GM19328 (cell line): ENCODE results near the gene BMF.
A peak's percentile ranks its signal among the peaks of the same experiment; 100 is the strongest.

Experiments
- ATAC-seq: cut with Tn5 transposase; IDR thresholded peaks from one replicate; pipeline ENCODE4 v1.9.1; 2021; ENCODE audit warnings: mild to moderate bottlenecking, moderate library complexity; ENCODE audit not compliant: unreplicated experiment

The BMF gene

DNA sequence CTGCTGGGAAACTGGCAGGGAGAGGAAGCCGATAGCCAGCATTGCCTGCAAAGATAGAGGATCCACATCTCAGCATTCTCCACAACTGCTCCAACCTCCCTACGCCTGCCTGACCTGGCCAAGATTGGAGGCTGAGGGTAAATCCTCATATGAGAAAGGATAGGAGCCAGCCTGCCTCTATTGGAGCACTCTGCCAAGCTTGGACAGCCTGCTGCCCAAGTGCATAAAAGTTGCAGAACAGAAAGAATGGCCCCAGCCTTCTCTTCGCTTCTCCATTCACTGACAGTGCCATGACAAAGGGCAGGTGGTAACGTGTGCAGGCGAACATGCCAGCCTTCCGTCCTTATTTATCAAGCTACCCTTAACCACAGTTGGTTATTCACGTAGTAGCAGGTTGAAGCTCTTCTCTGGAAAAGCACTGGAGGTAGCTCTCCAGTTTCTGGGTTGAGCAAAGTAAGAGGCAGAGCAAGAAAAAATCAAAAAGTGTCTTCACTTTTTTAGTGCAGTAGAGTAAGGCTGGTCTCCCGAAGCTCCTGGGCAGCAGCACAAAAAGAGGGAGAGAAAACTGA, 4.3 kb downstream of the BMF start:
- ATAC-seq = no peak

DNA sequence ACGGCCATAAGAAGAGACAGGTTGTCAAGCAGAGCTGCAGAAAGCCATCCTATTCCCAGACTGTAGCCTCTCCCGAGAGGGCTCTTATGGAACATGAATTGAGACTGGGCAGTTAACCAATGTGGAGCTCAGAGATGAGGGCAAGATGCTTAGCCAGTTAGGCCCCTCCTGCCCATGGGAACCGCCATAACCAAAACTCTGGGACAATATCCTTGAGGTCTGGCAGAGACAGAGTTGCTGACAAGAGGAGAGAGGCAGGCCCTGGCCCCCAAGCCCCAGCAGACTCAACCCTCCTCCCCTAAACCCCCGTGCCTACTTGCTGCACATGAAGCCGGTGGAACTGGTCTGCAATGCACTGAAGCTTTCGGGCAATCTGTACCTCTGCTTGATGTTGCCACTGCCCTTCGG, 4.8 kb downstream of the BMF start:
- ATAC-seq = no peak

DNA sequence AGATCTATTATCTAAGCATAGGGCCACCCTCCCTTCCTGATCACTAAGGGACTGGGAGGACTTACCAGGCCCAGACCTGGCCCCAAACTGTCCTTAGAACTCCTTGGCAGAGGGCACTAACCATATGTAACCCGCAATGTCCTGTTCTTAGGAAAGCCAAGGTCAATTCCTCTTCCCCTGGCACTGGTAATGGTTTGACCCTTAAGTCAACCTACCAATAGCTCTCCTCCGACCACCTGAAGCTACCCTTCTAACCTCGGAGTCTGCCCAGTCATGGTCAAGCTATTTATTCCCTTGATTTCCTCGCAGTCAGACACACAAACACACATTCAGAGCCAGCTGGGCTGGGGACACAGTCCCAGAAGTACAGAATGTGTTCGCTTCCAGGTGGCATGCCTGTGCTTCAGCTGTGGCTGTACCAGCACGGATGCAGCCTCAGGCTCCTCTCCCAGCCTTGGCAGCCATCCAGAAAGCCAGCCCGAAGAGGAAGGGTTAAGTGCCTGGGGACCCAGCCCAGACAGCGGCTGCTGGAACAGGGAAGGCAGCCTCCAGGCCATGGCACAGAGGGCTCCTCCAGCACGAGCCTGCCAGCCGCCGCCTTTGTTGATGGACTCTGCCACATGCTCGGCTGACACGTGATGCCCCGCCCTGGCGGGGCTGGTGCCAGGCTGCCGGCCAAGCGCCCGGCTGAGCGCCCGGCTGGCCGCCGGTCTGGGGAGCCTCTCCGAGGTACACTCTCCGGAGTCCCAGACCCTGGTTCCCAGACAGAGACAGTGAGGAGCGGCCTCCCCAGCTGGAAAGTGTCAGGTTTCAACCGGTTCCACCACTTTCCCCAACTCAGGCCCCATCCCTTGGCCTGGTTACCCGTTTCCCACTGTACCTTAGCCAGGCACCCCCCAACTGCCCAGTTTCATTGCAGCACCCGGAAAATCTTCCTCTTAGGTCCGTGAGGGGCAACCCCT, 5.5 kb downstream of the BMF start:
- ATAC-seq = no peak

DNA sequence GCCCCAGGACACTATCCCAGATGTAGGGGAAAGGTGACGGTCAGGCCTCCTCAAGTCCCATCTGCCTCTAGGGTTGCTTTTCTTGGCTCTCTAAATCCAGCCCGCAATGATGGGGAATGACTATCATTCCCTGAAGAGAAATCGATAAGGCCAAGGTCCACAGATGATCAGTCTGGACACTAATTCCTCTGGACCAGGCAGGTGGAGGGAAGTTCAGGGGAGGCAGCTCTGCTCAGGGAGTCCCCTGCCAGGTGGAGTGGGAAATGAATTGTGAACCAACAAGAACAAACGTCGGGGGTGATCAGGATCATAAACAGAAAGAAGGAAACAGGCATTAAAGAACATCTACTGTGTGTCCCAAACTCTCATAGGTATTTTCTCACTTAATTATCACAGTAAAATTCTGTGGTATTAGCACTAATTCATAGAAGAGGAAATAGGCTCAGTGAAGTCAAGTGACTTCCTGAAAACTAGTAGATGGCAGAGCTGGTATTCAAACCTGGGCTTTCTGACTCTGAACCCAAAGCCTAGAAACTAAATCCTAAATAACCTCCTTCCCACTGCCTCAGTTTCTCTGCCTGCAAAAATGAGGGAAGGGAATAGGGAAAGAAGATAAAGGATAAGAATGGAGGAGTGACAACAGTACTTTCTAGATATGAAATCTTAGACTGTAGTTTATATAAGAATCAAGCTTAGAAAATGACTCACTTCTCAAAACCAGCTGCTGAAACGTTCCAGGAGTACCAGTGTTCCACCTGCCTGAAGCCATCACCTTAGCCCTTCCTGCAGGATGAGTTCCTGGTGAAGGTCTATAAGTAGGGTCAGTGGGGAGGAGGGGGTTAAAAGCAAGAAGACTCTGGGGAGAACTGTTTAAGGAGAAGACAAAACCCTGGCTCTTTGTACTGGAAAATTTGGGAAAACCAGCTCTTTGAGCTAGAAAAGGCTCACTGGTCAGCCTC, 7.5 kb downstream of the BMF start:
- ATAC-seq = no peak

DNA sequence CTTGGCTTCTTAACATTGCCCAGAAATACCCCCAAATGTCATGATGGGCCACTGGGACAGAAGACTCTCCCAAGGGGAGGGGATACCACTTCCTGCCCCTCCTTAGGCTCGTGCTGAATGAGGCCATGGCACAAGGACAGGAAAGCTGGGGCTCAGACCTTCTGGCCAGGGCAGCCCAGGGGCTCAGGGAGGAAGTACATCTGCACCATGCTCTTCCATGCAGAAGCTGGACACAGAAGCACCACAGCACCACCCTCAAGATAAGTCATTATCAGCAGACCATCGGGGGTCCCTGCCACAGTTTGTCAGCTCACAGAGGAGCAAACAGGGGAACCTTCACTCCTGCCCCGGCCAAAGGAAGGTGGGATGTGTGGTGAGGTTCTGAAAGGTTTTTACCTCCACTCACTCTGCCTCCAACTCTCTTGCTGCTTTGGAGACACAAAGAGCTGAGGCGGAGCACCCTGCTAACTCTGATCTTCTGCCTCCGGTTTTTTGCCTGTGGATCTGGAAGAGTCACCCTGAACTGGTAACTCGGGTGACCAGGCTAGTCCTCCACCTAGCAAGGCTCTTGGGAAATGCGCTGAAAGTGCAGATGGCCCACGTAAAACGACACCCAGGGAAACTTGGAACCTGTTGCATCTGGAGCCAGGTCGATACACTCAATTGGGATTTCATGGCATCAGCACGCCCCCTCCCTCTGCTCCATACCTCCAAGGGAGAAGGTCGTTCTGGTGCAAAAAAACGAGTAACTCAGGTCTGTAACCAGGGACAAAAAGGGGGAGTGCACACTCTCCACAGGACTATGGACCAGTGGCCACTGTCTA, 8.3 kb downstream of the BMF start:
- no peak for ATAC-seq

DNA sequence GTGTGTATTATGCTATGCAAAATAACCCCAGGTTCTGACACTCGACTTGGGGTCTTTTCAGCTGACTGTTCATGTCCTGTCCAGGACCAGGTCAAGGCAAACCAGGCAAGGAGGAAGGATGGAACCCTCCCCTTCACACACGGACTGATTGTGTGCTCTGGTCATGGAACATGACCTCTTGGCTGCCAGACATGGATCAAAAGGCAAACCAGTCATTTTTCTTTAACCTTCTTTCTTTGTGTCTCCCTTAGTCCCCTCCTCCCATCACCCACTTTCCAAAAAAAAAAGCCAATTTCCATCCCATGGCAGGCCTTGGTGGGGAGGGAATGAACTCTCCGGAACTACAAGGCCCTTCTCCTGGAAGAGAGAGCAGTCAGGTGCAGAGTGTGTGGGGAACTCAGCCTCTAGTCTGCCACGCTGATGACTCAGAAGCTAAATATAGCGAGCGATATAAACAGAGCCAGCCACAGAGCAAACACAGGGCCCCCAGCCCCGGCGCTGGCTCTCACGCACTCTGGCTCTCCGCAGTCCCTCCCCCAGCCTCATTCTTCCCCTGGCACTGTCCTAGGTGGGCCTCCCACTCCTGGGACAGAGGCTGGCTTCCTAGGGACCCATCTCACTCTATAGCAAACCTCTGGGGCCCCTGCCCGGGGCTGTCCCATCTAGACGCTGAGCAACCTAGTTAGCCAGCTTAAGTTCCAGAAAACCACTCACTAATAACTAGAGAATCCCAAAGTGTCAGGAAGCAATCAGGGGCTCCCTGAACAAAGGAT, 10.0 kb downstream of the BMF start:
- peak; percentile 75 for ATAC-seq

DNA sequence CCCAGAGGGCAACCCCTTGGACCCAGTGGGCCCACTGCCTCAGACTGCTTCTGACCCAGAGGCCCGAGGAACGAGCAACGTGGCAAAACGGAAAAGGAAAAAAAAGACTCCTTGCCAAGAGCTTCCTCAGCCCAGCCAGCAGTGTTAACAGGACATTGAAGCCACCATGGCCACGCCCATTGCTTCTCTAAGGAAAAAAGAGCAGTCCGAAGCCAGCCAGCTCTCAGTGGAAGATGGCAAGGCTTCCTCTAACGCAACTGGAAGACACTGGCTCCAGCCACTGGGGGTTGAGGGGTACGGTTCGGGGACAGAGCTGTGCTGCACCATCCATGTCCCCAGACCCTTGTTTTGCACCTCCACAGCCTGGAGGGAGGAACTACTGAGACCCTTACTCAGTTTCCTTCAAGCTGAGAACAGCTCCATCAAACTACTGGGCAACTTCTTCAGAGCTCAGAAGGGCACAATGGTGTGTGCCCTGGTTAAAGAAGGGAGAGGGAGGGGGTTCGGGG, 10.7 kb downstream of the BMF start:
- ATAC-seq = no peak

DNA sequence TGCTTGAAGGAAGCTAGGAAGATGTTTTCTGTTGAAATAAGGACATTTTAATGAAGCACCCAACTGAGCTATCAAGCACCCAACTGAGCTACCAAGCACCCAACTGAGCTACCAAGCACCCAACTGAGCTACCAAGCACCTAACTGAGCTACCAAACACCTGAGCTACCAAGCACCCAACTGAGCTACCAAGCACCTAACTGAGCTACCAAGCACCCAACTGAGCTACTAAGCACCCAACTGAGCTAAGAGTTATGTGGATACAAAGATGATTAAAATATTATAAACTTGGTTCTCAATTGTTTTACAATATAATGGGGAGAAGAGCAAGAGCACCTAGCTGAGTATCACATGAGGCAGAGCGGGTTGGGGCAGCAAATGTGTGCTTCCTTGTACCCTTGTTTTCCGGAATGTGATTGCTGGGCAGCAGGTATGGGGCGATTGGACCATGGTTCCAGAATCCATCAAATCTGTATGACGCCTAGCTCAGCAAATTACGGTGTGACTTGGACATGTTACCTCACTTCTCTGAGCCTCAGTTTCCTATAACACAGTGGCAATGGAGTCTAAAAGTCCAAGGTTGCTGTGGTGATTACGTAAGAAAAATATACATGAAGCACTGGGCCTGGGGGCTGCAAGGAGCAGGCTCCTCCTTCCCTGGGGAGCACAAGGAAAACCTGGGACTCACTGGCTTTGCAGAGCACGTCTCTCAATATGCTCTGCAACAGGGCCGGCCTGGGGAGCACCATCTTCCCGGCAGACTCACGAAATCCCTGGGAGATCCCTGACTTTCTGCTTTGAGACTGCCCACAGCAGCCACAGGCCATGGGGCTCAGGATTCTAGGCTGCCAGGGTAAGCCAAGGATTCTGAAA, 11.3 kb downstream of the BMF start:
- no peak for ATAC-seq

DNA sequence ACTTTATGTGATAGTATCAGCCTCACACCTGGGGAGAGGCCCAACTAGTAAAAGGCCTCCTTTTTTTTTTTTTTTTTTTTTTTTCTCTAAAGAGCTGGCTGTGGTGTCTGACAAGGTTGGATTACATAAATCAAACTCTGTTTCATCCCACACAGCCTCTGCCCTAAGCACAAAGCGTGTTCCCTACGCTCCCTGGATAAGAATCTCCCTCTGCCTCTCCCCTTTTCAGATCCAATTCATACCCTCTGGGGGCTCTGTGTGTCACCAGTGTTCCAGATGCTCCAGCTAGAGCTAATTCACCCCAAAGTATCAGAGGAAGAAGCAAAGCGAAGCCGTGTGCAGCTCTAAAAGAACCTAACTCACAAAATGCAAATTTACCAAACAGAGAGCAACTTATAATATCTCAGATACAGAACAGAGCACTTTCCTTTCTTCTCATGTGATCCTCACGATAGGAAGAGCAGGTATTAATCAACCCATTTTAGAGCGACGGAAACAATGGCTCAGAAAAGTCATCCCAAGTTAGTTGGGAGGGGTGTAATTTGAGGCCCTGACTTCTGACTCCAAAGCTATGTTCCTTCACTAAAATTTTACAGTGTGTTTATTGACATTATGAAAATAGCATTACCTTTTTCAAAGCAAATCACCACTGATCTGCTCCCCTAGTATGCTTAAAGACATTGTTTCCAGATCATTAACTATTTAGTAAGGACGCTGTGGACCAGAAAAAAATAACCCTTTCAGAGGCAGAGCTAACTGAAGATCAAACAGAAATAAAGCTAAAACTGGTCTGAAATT, 12.4 kb downstream of the BMF start:
- ATAC-seq = no peak

DNA sequence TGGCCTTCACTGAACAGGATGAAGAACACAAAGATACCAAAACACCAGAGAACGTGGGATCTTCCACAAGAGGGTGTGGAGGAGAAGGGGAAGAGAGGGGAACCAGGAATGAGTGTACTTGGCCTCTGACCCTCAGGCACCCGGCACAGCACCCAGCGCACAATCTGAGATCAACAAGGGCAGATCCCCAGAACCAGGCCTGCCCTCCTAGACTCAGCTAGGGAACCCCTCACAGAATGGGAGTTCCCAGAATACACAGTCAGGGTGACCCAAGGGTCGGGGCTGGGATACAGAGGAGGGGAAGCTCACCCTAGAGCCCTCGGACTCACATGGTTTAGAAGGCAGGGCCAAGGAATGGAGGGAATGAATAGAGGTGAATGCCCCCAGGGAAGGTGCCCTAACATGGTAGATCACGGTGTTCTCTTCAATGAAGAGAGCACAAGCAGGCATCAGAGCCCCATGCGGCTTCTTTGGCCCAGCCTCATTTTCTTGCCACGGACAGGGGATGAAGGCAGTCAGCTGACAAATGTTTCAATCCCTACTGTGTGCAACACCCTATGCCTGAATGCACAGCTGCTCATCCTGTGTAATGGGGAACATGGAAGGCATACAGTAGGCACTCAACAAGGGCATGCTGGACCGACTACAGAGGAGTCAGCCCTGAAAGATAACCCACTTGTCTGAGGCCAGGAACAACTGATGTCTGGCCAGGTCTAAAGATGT, 13.1 kb downstream of the BMF start:
- no peak for ATAC-seq

DNA sequence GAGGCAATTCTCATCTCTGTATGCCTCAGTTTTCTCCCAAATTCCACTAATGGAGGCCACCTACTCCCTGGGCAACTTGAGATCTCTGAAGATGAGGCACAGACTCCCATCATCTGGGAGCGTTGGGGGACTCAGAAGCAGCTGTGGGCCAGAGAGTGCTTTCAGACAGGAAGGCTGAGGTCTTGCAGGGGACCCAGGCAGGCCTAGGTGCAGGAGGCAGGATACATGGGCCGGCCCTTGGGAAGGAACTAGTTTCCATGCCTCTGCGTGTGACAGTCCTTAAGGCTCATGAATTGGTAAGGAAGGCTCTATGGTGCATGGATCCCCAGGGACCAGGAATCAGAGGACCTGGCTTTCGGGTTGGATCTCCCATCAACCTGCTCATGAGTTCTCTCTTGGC, 14.5 kb downstream of the BMF start:
- no peak for ATAC-seq

DNA sequence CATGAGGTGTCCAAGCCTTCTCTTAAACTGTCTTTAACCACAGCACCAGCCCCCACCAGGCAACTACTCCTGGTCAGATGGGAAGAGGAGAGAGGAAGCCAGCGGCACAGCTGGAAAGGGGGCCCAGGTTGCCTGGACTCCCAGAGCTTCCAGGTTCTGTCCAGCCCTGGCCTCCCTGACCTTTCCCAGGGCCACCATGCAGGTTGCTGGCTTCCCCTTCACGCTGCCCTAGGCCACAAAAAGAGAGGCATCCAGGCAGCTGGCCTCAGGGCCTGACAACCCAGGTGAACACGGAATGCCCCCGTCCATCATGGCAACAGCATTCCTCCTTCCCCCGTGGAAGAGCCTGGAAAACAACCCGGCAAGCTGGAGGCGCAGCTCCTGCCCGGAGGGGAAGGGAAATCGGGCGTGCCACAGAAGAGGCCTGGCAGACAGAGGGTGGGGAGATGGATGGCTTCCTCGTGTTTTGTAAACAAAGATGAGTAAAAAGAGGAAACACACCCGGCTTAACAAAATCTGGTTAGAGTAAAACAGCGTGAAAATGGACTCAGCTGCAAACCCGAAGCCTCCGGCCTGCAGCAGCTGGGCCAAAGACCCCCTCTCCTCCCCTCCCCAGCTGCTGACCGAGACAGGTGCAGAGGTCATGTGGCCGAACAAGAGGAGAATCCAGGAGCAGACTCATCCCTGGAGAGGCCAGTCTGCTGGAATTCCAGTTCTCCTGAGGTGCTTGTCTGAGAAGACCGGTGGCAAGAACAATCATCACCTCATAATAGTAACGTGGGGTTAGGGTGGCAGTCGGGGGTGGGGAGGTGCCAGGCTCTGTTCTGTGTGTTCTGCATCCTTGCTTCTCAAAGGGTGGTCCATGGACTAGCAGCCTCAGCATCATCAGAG, 15.5 kb downstream of the BMF start:
- no peak for ATAC-seq

DNA sequence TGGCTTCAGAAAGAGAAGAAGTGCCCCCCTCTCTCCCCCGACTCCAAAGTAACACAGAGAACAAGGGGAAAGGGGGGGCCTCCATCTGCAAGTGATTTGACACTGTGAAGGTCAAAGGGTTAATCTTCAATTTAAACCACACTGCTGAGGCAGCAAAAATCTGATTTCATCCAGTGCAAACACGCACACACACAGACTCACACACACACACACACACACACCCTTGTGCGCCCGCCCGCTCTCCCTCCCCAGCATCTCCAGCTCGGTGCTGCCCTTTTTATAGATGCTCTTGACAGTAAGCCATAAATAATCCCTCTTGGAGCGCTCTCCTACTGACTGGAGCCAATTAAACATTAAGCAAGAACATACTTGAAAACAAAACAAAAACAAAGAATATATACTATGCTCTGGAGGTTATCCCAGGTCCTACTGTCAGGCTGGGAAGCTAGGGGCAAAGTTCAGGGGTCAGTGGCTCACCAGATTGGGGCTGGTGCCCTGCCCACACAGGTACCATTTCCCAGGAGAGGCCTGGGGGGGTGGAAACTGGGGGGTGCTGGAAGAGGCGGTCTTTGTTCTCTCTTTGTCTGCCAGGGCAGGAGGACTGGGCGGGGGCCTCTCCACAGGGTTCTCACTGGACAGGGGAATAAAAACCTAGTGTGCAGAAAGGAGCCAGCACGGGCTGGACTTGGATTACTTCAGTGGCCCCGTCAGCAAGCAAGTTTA, 16.3 kb downstream of the BMF start:
- ATAC-seq = no peak

DNA sequence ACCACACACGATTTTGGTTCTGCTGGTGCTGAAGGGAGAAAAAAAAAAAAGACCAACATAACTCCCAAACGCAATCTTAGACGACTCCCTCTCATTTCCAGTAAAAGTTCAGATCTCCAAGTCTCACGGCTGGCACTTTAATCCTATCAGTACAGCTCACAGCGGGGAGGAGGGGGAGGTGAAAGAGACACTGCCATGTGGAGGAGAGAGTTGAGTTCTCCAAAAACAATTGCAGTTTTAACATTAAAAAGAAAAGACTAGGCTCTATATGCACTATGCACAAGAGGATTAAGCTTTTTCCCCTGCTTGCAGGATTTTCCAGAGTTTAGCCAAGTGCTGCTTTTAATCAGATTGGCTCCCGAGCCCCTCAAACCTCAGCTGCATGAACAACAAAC, 16.8 kb downstream of the BMF start:
- no peak for ATAC-seq

DNA sequence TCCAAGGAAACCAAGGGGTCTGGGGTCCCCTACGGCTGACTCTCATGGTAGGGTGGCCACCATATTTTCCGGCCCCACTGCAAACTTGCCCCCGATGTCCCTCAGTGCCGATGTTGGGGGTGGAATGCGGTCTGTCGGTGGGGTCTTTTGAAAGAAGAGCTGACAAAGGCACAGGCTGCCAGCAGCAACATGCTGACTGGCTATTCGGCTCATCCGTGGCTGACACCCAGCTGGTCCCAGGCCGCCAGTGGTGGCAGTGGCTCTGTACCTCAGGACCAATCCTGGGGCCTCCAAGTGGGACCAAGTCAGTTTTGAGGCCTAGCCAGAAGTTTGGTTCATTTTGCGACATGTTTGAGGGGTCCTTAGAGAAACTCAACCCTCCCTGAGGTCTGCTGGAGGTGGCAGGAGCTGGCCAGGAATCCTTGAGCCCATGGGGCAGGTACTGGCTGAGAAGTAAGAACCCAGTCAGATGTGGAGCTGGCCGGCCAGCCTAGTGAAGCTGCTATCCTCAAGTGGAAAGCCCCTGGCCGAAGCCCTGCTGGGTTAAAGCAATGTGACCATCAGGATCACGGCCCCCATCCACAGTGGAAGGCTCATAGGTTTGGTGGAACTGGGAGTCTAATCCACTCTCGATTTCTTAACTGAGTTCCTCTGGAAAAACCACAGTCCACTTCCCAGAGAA, 17.8 kb downstream of the BMF start:
- no peak for ATAC-seq
